Measurements from ENCODE around the gene GRIK1. TPM values are rescaled to one million over a fixed set of nuclear protein-coding genes. Genes with fewer than 3 reads are reported as not detected.
A peak's percentile ranks its signal among the peaks of the same experiment; 100 is the strongest.

Gene GRIK1
- total RNA-seq: 1 to 10 TPM in 3 of 4 donors, under 1 TPM in 1; 0.44 to 4.1 (median 2.6) TPM

- H3K4me3 ChIP-seq: peak within 1 kb of the TSS; percentile 6 to 45 (median 14)
- DNase-seq (ENCODE audit: low spot score in 2 of 2): no peak
- no peaks in the 10 kb centered on the region for H3K36me3 ChIP-seq
- WGBS, 2 donors: 2 to 3% methylated on average over 17 of the region's 17 CpGs
- TF ChIP-seq CTCF (IDR thresholded peaks at IDR 0.05): no peak
- no peak for TF ChIP-seq POLR2A (IDR thresholded peaks at IDR 0.05)
- no peak for TF ChIP-seq EP300 (IDR thresholded peaks at IDR 0.05)
- H3K27me3 ChIP-seq: peaks cover 0 to 33% of the 10 kb centered on the region in 2 donors
- H3K4me1 ChIP-seq: peaks cover 0 to 18% (median 1%) of the 10 kb centered on the region in 4 donors
- no peak within 1 kb of the TSS for H3K27ac ChIP-seq
- H3K9me3 ChIP-seq: no peaks in the 10 kb centered on the region
Observed at GRCh38 chr21:29939924-29940275, at the start of gene GRIK1. Gene GRIK1 (minus strand): TSS chr21:29939996.

GRCh38 chr21:29987762-29988161, 48.0 kb upstream of the GRIK1 start:
- 72 to 80% methylated on average over 4 of the region's 4 CpGs for WGBS, 2 donors
- Histone ChIP-seq H3K4me3 (no peak overlapping the region), H3K9me3 (peaks cover 0 to 8% (median 0%) of the 10 kb centered on the region in 4 donors), H3K4me1 (no peaks in the 10 kb centered on the region), H3K27ac (no peak overlapping the region), H3K36me3 (no peaks in the 10 kb centered on the region), H3K27me3 (no peaks in the 10 kb centered on the region)
- no peak for DNase-seq (ENCODE audit: low spot score in 2 of 2)
- TF ChIP-seq EP300 (IDR thresholded peaks at IDR 0.05): no peak
- no peak for TF ChIP-seq POLR2A (IDR thresholded peaks at IDR 0.05)
- TF ChIP-seq CTCF (IDR thresholded peaks at IDR 0.05): no peak

- no peak for DNase-seq (ENCODE audit: low spot score in 2 of 2)
- Histone ChIP-seq H3K36me3 (no peaks in the 10 kb centered on the region), H3K4me1 (no peaks in the 10 kb centered on the region), H3K9me3 (peaks cover 0 to 8% (median 0%) of the 10 kb centered on the region in 4 donors), H3K27me3 (no peaks in the 10 kb centered on the region), H3K4me3 (no peak overlapping the region), H3K27ac (no peak overlapping the region)
- TF ChIP-seq CTCF (IDR thresholded peaks at IDR 0.05): no peak
- no peak for TF ChIP-seq POLR2A (IDR thresholded peaks at IDR 0.05)
- TF ChIP-seq EP300 (IDR thresholded peaks at IDR 0.05): no peak
- 89 to 93% methylated on average over 10 of the region's 10 CpGs for WGBS, 2 donors
Observed at GRCh38 chr21:29985866-29986265, 46.1 kb upstream of the GRIK1 start.

- Histone ChIP-seq H3K4me1 (no peaks in the 10 kb centered on the region), H3K27ac (no peak overlapping the region), H3K4me3 (no peak overlapping the region), H3K27me3 (no peaks in the 10 kb centered on the region), H3K36me3 (no peaks in the 10 kb centered on the region), H3K9me3 (no peaks in the 10 kb centered on the region)
- WGBS, 2 donors: 40 to 41% methylated on average over 1 of the region's 1 CpG
- TF ChIP-seq CTCF (IDR thresholded peaks at IDR 0.05) (no peak), POLR2A (IDR thresholded peaks at IDR 0.05) (no peak), EP300 (IDR thresholded peaks at IDR 0.05) (no peak)
- no peak for DNase-seq (ENCODE audit: low spot score in 2 of 2)
Observed at GRCh38 chr21:29979043-29979442, 39.2 kb upstream of the GRIK1 start.

GRCh38 chr21:29975776-29976175, 36.0 kb upstream of the GRIK1 start:
- Histone ChIP-seq H3K4me1 (no peaks in the 10 kb centered on the region), H3K27ac (no peak overlapping the region), H3K9me3 (no peaks in the 10 kb centered on the region), H3K36me3 (no peaks in the 10 kb centered on the region), H3K4me3 (no peak overlapping the region), H3K27me3 (no peaks in the 10 kb centered on the region)
- 85 to 94% methylated on average over 3 of the region's 3 CpGs for WGBS, 2 donors
- no peak for TF ChIP-seq CTCF (IDR thresholded peaks at IDR 0.05)
- TF ChIP-seq EP300 (IDR thresholded peaks at IDR 0.05): no peak
- TF ChIP-seq POLR2A (IDR thresholded peaks at IDR 0.05): no peak
- DNase-seq (ENCODE audit: low spot score in 2 of 2): no peak

All from tibial nerve (tissue), 4 donors.